Measurements from ENCODE around the gene CXorf65. TPM values are rescaled to one million over a fixed set of nuclear protein-coding genes. Genes with fewer than 3 reads are reported as not detected.

Gene CXorf65
- total RNA-seq, 2 experiments from 2014 or later = 25.3 to 25.5 TPM

GRCh38 chrX:71082124-71082647, 24.4 kb downstream of the CXorf65 start:
- ChIA-PET POLR2A (no interaction called here), CTCF (interaction anchor here (1.2 kb wide), 1 partner anchor 10 kb away, joined by 3 read pairs; no protein-coding TSS in a partner anchor)
- Mint-ChIP-seq H3K9me3 (no peaks in the 10 kb centered on the region), H3K27ac (no peak overlapping the region), H3K4me1 (peaks cover 9% of the 10 kb centered on the region), H3K4me3 (no peak overlapping the region), H3K27me3 (no peaks in the 10 kb centered on the region), H3K36me3 (ENCODE audit: low read depth) (no peaks in the 10 kb centered on the region)
- DNase-seq = no peak

- no peaks in the 10 kb centered on the region for H3K36me3 Mint-ChIP-seq (ENCODE audit: low read depth)
- ChIA-PET POLR2A (no interaction called here), CTCF (interaction anchor here (0.8 kb wide), 1 partner anchor 36 kb away, joined by 4 read pairs; no protein-coding TSS in a partner anchor)
- DNase-seq = no peak
- H3K4me1 Mint-ChIP-seq = peaks cover 9% of the 10 kb centered on the region
- no peak overlapping the region for H3K27ac Mint-ChIP-seq
- no peaks in the 10 kb centered on the region for H3K9me3 Mint-ChIP-seq
- H3K27me3 Mint-ChIP-seq = no peaks in the 10 kb centered on the region
- no peak overlapping the region for H3K4me3 Mint-ChIP-seq
Measured at GRCh38 chrX:71081330-71082123, 25.0 kb downstream of the CXorf65 start.

DNA sequence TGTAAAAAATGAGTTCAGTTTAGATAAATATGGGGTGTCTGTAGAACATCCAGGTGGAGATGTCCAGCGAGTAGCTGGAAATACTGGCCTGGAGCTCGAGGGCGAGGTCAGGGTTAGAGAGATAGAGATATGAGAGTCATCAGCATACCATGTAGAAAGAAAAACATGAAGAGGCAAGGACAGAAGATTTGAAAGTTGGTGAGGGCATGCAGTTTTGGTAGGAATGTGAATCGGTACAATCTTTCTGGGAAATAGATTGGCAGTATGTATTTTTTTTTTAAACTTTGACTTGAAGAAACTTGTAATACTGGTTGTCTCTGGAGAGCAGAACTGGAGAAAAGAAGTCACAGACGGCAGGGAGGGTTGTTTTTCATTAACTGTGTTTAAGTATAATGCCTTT, 36.0 kb downstream of the CXorf65 start:
- CTCF ChIA-PET = no interaction called here
- no peaks in the 10 kb centered on the region for H3K9me3 Mint-ChIP-seq
- no peak for DNase-seq
- peaks cover 14% of the 10 kb centered on the region for H3K4me1 Mint-ChIP-seq
- peaks cover 27% of the 10 kb centered on the region for H3K27me3 Mint-ChIP-seq
- no peak overlapping the region for H3K27ac Mint-ChIP-seq
- H3K4me3 Mint-ChIP-seq = no peak overlapping the region
- peaks cover 3% of the 10 kb centered on the region for H3K36me3 Mint-ChIP-seq (ENCODE audit: low read depth)
- POLR2A ChIA-PET = no interaction called here

- Mint-ChIP-seq H3K4me1 (peaks cover 22% of the 10 kb centered on the region), H3K9me3 (no peaks in the 10 kb centered on the region), H3K4me3 (peak within 1 kb of the TSS; percentile 88), H3K27me3 (peaks cover 11% of the 10 kb centered on the region), H3K27ac (peak within 1 kb of the TSS; percentile 97), H3K36me3 (ENCODE audit: low read depth) (peaks cover 10% of the 10 kb centered on the region)
- POLR2A ChIA-PET = no interaction called here
- CTCF ChIA-PET = interaction anchor here (0.6 kb wide), 1 partner anchor 11 kb away, joined by 3 read pairs; no protein-coding TSS in a partner anchor
- peak; percentile 91 for DNase-seq
Measured at GRCh38 chrX:71068044-71068918, 38.3 kb downstream of the CXorf65 start, which contains the start of gene SNX12. SNX12 (minus strand) TSS chrX:71068334; CDS start chrX:71068306, 28 bp downstream.

DNA sequence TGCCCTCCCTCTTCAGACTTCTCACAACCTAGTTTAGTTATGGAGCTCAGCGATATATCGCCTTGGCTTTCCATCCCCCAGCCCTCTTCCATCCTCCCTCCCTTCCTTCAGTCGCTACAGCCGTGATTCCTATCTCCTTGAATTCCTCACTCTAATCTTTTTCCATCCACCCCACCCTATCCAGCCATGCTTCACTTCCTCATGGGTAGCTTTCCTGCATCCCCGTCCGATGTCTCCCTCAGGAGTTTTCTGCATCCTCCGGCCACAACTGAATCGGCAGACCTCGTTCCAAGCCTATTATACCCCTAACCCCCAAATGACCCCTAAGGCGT, 38.9 kb downstream of the CXorf65 start:
- H3K27me3 Mint-ChIP-seq = peaks cover 6% of the 10 kb centered on the region
- ChIA-PET CTCF (interaction anchor here (0.6 kb wide), 1 partner anchor 10 kb away, joined by 3 read pairs; no protein-coding TSS in a partner anchor), POLR2A (no interaction called here)
- H3K4me1 Mint-ChIP-seq = peaks cover 22% of the 10 kb centered on the region
- peak overlapping the region; percentile 96 for H3K27ac Mint-ChIP-seq
- no peak for DNase-seq
- H3K9me3 Mint-ChIP-seq = no peaks in the 10 kb centered on the region
- H3K36me3 Mint-ChIP-seq (ENCODE audit: low read depth) = peaks cover 13% of the 10 kb centered on the region
- peak overlapping the region; percentile 88 for H3K4me3 Mint-ChIP-seq

DNA sequence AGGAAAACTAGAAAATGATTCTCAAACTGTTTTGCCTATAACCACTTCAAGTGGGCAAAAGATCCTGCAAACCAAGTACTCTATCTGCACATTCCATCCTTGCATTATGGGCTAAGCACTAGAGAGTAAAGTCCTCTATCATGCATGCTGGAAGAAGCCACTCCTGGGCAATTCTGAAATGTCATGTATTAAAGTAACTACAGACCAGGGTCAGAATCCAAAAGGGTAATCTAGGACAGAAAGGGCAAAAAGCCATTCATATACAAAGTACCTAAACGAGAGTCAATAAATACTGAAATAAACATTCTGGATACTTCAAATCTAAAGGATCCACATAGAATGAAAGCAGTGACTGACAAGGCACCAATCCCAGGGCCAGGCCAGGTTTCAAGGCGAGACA, 39.5 kb downstream of the CXorf65 start:
- Mint-ChIP-seq H3K4me1 (peaks cover 22% of the 10 kb centered on the region), H3K9me3 (no peaks in the 10 kb centered on the region), H3K27ac (peak overlapping the region; percentile 96), H3K4me3 (peak overlapping the region; percentile 88), H3K36me3 (ENCODE audit: low read depth) (peaks cover 14% of the 10 kb centered on the region), H3K27me3 (no peaks in the 10 kb centered on the region)
- POLR2A ChIA-PET = no interaction called here
- CTCF ChIA-PET = interaction anchor here (0.5 kb wide), 1 partner anchor 13 kb away, joined by 3 read pairs; no protein-coding TSS in a partner anchor
- no peak for DNase-seq

DNA sequence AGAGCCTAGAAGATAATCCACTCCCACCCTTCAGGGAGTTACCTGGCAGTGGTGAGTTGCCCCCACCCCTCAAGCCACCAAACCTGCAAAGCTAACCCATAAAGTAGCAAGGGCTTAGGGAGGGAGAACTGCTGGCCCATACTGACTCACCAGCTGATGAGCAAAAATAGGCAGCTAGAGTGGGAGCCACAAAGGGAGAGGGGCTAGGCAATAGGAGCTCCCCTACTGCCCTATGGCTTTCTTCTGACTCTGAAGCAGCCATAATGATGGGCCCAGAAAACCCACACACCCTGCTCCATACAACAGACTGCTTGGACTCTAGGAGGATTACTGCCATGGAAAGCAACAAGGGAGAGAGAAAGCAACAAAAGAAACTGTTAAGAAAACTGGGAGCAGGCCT, 46.4 kb downstream of the CXorf65 start:
- DNase-seq = no peak
- CTCF ChIA-PET = no interaction called here
- H3K4me1 Mint-ChIP-seq = peaks cover 46% of the 10 kb centered on the region
- H3K27ac Mint-ChIP-seq = peak overlapping the region; percentile 19
- no peak overlapping the region for H3K4me3 Mint-ChIP-seq
- POLR2A ChIA-PET = no interaction called here
- no peaks in the 10 kb centered on the region for H3K9me3 Mint-ChIP-seq
- peaks cover 48% of the 10 kb centered on the region for H3K36me3 Mint-ChIP-seq (ENCODE audit: low read depth)
- no peaks in the 10 kb centered on the region for H3K27me3 Mint-ChIP-seq

GRCh38 chrX:71057848-71058530, 48.6 kb downstream of the CXorf65 start:
- H3K4me1 Mint-ChIP-seq = peaks cover 39% of the 10 kb centered on the region
- H3K27me3 Mint-ChIP-seq = no peaks in the 10 kb centered on the region
- no peak overlapping the region for H3K4me3 Mint-ChIP-seq
- H3K9me3 Mint-ChIP-seq = no peaks in the 10 kb centered on the region
- CTCF ChIA-PET = interaction anchor here (0.8 to 1.0 kb wide), 2 partner anchors 10 to 28 kb away, joined by 3 read pairs; partner anchors contain the start of gene SNX12
- no peak for DNase-seq
- H3K27ac Mint-ChIP-seq = peak overlapping the region; percentile 78
- POLR2A ChIA-PET = no interaction called here
- H3K36me3 Mint-ChIP-seq (ENCODE audit: low read depth) = peaks cover 43% of the 10 kb centered on the region

GRCh38 chrX:71056867-71057266, 49.7 kb downstream of the CXorf65 start:
- Mint-ChIP-seq H3K27ac (no peak overlapping the region), H3K27me3 (no peaks in the 10 kb centered on the region), H3K9me3 (no peaks in the 10 kb centered on the region), H3K4me1 (peaks cover 39% of the 10 kb centered on the region), H3K36me3 (ENCODE audit: low read depth) (peaks cover 39% of the 10 kb centered on the region), H3K4me3 (no peak overlapping the region)
- DNase-seq = no peak
- POLR2A ChIA-PET = no interaction called here
- CTCF ChIA-PET = no interaction called here

Other genes starting within 250 kb of the CXorf65 start
- gene TEX11, start 198.0 kb downstream of the CXorf65 start, total RNA-seq = not detected
- not detected for gene SLC7A3, start 175.6 kb downstream of the CXorf65 start, total RNA-seq
- 10 to 100 TPM; 41.8 to 49.0 TPM for gene SNX12, start 38.4 kb downstream of the CXorf65 start, total RNA-seq
- 10 to 100 TPM; 13.5 to 14.3 TPM for gene FOXO4, start 10.9 kb downstream of the CXorf65 start, total RNA-seq
- gene IL2RG, start 4.8 kb upstream of the CXorf65 start, total RNA-seq = 100 to 1,000 TPM; 447 to 523 TPM
- gene MED12, start 11.9 kb upstream of the CXorf65 start, total RNA-seq = 10 to 100 TPM; 56.6 to 64.7 TPM
- 1 to 10 TPM in 1 of 2 experiments, under 1 TPM in 1; 0.98 to 1.6 TPM for gene NLGN3, start 38.1 kb upstream of the CXorf65 start, total RNA-seq
- gene GJB1, start 116.5 kb upstream of the CXorf65 start, total RNA-seq = not detected
- 10 to 100 TPM; 27.4 to 28.0 TPM for gene ZMYM3, start 147.4 kb upstream of the CXorf65 start, total RNA-seq
- gene NONO, start 176.9 kb upstream of the CXorf65 start, total RNA-seq = 100 to 1,000 TPM; 481 to 680 TPM
- gene ITGB1BP2, start 195.0 kb upstream of the CXorf65 start, total RNA-seq = 1 to 10 TPM; 4.4 to 4.7 TPM